Measurements from ENCODE around the gene LIF. TPM values are rescaled to one million over a fixed set of nuclear protein-coding genes. Genes with fewer than 3 reads are reported as not detected.

Gene LIF
- polyA plus RNA-seq, 1 donor: 0.90 TPM

GRCh38 chr22:30262917-30263741, 16.6 kb upstream of the LIF start:
- peak; percentile 63 for DNase-seq

GRCh38 chr22:30262112-30262511, 15.6 kb upstream of the LIF start:
- no peak for DNase-seq

GRCh38 chr22:30261134-30261533, 14.6 kb upstream of the LIF start:
- no peak for DNase-seq

- no peak for DNase-seq
Observed at GRCh38 chr22:30260682-30261081, 14.1 kb upstream of the LIF start.

- DNase-seq: no peak
Observed at GRCh38 chr22:30260276-30260675, 13.7 kb upstream of the LIF start.

GRCh38 chr22:30254314-30254713, 7.8 kb upstream of the LIF start:
- no peak for DNase-seq

GRCh38 chr22:30253205-30253852, 6.8 kb upstream of the LIF start:
- DNase-seq: no peak

- DNase-seq: no peak
Observed at GRCh38 chr22:30252411-30253204, 6.0 kb upstream of the LIF start.

GRCh38 chr22:30251711-30252110, 5.2 kb upstream of the LIF start:
- DNase-seq: no peak

GRCh38 chr22:30250661-30251267, 4.2 kb upstream of the LIF start:
- no peak for DNase-seq

- no peak for DNase-seq
Observed at GRCh38 chr22:30250039-30250565, 3.5 kb upstream of the LIF start.

GRCh38 chr22:30249049-30250038, 2.8 kb upstream of the LIF start:
- peak; percentile 75 for DNase-seq

- DNase-seq: no peak
Observed at GRCh38 chr22:30248484-30248883, 1.9 kb upstream of the LIF start.

GRCh38 chr22:30247974-30248373, 1.4 kb upstream of the LIF start:
- DNase-seq: no peak

GRCh38 chr22:30247561-30247960, 1.0 kb upstream of the LIF start:
- DNase-seq: no peak

GRCh38 chr22:30246814-30247376, 336 bp upstream of the LIF start:
- DNase-seq: no peak

GRCh38 chr22:30245181-30245984, 1.2 kb downstream of the LIF start:
- DNase-seq: no peak

GRCh38 chr22:30244641-30245040, 1.9 kb downstream of the LIF start:
- DNase-seq: no peak

GRCh38 chr22:30244066-30244465, 2.5 kb downstream of the LIF start:
- DNase-seq: no peak

GRCh38 chr22:30243661-30244060, 2.9 kb downstream of the LIF start:
- DNase-seq: no peak
